IMR-90 (cell line): ENCODE results near the gene BSND. TPM values are rescaled to one million over a fixed set of nuclear protein-coding genes. Genes with fewer than 3 reads are reported as not detected.

Experiments
- ATAC-seq: fragments of 200-7000 bp; cut with Tn5 transposase; 2 replicates; pipeline ENCODE4 v1.9.1; 2020; ENCODE audit warnings: low read depth, mild to moderate bottlenecking, moderate library complexity
- BruUV-seq: library from RNA; stranded (reverse); fragments of 400-500 nt; replicated peaks from 2 replicates; lab custom pipeline; 2021; lab: Mats Ljungman, UMichigan
- CTCF ChIA-PET: fragments of 300-600 bp; formaldehyde crosslinking; extraction: SDS; loops from one replicate; lab custom pipeline; 2021; ENCODE audit warnings: antibody characterized with exemption; lab: Yijun Ruan, JAX
- POLR2A ChIA-PET: fragments of 300-600 bp; sonication (Branson Sonifier 250); formaldehyde crosslinking; loops from one replicate; lab custom pipeline; 2022; ENCODE audit warnings: antibody characterized with exemption; ENCODE audit not compliant: unreplicated experiment; lab: Charles Lee
- DNase-seq: peaks from one replicate; pipeline ENCODE4 v3.0.0; 2013
- H2AFZ ChIP-seq: replicated peaks from 2 replicates; pipeline ENCODE3; 2013; ENCODE audit warnings: low read length, mild to moderate bottlenecking; ENCODE audit not compliant: poor library complexity
- H2AK5ac ChIP-seq: 2 replicates; pipeline ENCODE4 v1.6.1; 2013; ENCODE audit warnings: low read depth, low read length, inconsistent platforms
- H2AK9ac ChIP-seq: replicated peaks from 2 replicates; pipeline ENCODE3; 2013; ENCODE audit warnings: mild to moderate bottlenecking, low read depth, low read length, moderate library complexity; ENCODE audit not compliant: poor library complexity
- H2BK120ac ChIP-seq: 2 replicates; pipeline ENCODE4 v1.6.1; 2013; ENCODE audit warnings: low read depth, low read length, inconsistent platforms
- H2BK15ac ChIP-seq: 3 replicates; pipeline ENCODE4 v1.6.1; 2013; ENCODE audit warnings: low read depth, low read length, inconsistent platforms
- H2BK20ac ChIP-seq: 2 replicates; pipeline ENCODE4 v1.6.1; 2013; ENCODE audit warnings: low read depth, mild to moderate bottlenecking, inconsistent platforms, low read length, moderate library complexity
- H2BK5ac ChIP-seq: 2 replicates; pipeline ENCODE4 v1.6.1; 2013; ENCODE audit warnings: mild to moderate bottlenecking, low read depth, low read length, inconsistent platforms; ENCODE audit not compliant: poor library complexity, severe bottlenecking
- H3K14ac ChIP-seq: replicated peaks from 2 replicates; pipeline ENCODE4 v1.6.1; 2013; ENCODE audit warnings: low read depth, low read length, inconsistent platforms
- H3K18ac ChIP-seq: 2 replicates; pipeline ENCODE4 v1.6.1; 2013; ENCODE audit warnings: low read depth, low read length, control low read depth
- H3K23ac ChIP-seq: 2 replicates; pipeline ENCODE4 v1.6.1; 2013; ENCODE audit warnings: low read depth, low read length, inconsistent platforms
- H3K27ac ChIP-seq: 2 replicates; pipeline ENCODE4 v1.5.1; 2013; ENCODE audit warnings: mild to moderate bottlenecking, control low read depth, low read length; ENCODE audit not compliant: insufficient read depth
- H3K27me3 ChIP-seq: 2 replicates; pipeline ENCODE4 v1.6.1; 2013; ENCODE audit warnings: low read length; ENCODE audit not compliant: control insufficient read depth, insufficient read depth
- H3K36me3 ChIP-seq: 2 replicates; pipeline ENCODE4 v1.6.1; 2013; ENCODE audit warnings: low read length, mixed read lengths; ENCODE audit not compliant: control insufficient read depth, insufficient read depth
- H3K4ac ChIP-seq: 2 replicates; pipeline ENCODE4 v1.6.1; 2013; ENCODE audit warnings: low read depth, low read length, inconsistent platforms
- H3K4me1 ChIP-seq: 2 replicates; pipeline ENCODE4 v1.6.1; 2013; ENCODE audit warnings: low read length, mixed read lengths; ENCODE audit not compliant: control insufficient read depth, insufficient read depth
- H3K4me2 ChIP-seq: 2 replicates; pipeline ENCODE4 v1.6.1; 2013; ENCODE audit warnings: low read depth, mild to moderate bottlenecking, control low read depth, low read length, moderate library complexity
- H3K4me3 ChIP-seq: 2 replicates; pipeline ENCODE4 v1.5.1; 2013; ENCODE audit warnings: low read depth, mild to moderate bottlenecking, control low read depth, low read length, moderate library complexity; ENCODE audit not compliant: insufficient read depth
- H3K56ac ChIP-seq: 2 replicates; pipeline ENCODE4 v1.6.1; 2013; ENCODE audit warnings: low read length, inconsistent platforms; ENCODE audit not compliant: insufficient read depth; ENCODE audit errors: extremely low read depth
- H3K79me1 ChIP-seq, 2 experiments: 2 replicates each; pipeline ENCODE4 v1.6.1; 2013; ENCODE audit warnings: low read length in 2 of 2, inconsistent platforms in 1 of 2, low read depth in 1 of 2
- H3K9ac ChIP-seq: 2 replicates; pipeline ENCODE4 v1.6.1; 2013; ENCODE audit warnings: low read depth, low read length, control low read depth
- H3K9me1 ChIP-seq: 2 replicates; pipeline ENCODE4 v1.6.1; 2013; ENCODE audit warnings: low read length, inconsistent platforms; ENCODE audit not compliant: insufficient read depth
- H3K9me3 ChIP-seq: 2 replicates; pipeline ENCODE4 v1.6.1; 2013; ENCODE audit warnings: low read length; ENCODE audit not compliant: control insufficient read depth, insufficient read depth
- H4K20me1 ChIP-seq: 2 replicates; pipeline ENCODE4 v1.6.1; 2013; ENCODE audit warnings: low read length, inconsistent platforms; ENCODE audit not compliant: insufficient read depth
- H4K5ac ChIP-seq: 2 replicates; pipeline ENCODE4 v1.6.1; 2013; ENCODE audit warnings: mild to moderate bottlenecking, low read depth, low read length, control low read depth
- H4K8ac ChIP-seq, 2 experiments: 2 replicates each; pipeline ENCODE4 v1.6.1; 2013; ENCODE audit warnings: low read depth in 2 of 2, low read length in 2 of 2, control low read depth in 1 of 2, inconsistent platforms in 1 of 2
- H4K91ac ChIP-seq: 2 replicates; pipeline ENCODE4 v1.6.1; 2013; ENCODE audit warnings: low read depth, low read length, inconsistent platforms; ENCODE audit not compliant: insufficient read depth
- BHLHE40 ChIP-seq: fragments of 150-350 bp; IDR thresholded peaks from 2 replicates; pipeline ENCODE4 v1.6.1; 2016; ENCODE audit warnings: mild to moderate bottlenecking, low read depth, low read length
- CHD1 ChIP-seq: IDR thresholded peaks from 2 replicates; pipeline ENCODE4 v1.6.1; 2012; ENCODE audit warnings: low read depth, low read length, improper control_type of control experiment
- FOS ChIP-seq: fragments of 150-350 bp; IDR thresholded peaks from 2 replicates; pipeline ENCODE4 v1.6.1; 2016; ENCODE audit warnings: low read depth, low read length
- MAZ ChIP-seq: IDR thresholded peaks from 2 replicates; pipeline ENCODE4 v1.6.1; 2012; ENCODE audit warnings: low read depth, mild to moderate bottlenecking, low read length, improper control_type of control experiment, moderate library complexity, borderline replicate concordance
- NFE2L2 ChIP-seq: fragments of 150-350 bp; IDR thresholded peaks from 2 replicates; pipeline ENCODE4 v1.6.1; 2016; ENCODE audit warnings: low read depth, mild to moderate bottlenecking, low read length
- POLR2A ChIP-seq: IDR thresholded peaks from 2 replicates; pipeline ENCODE4 v1.6.1; 2012; ENCODE audit warnings: mild to moderate bottlenecking, low read depth, low read length
- RFX5 ChIP-seq: IDR thresholded peaks from 2 replicates; pipeline ENCODE4 v1.8.0; 2012; ENCODE audit warnings: low read depth, mild to moderate bottlenecking, low read length, moderate library complexity
- WGBS, 2 experiments: methylation state at CpG; one replicate each; pipeline versions ENCODE4 v1.1.5 to v1.1.7; 2013; ENCODE audit warnings: missing lambda C conversion rate in 2 of 2; ENCODE audit not compliant: insufficient read length in 1 of 2; ENCODE audit errors: extremely low coverage in 2 of 2; 5-methylcytosine and 5-hydroxymethylcytosine counted together
- dilution Hi-C: fragments of 300-500 bp; cut with HindIII; formaldehyde crosslinking; loops from one replicate; pipeline ENCODE4 v1.14.3; 2018; ENCODE audit warnings: low sequenced_read_pairs; ENCODE audit not compliant: unreplicated experiment
- in situ Hi-C: fragments of 300-500 bp; cut with MboI; formaldehyde crosslinking; loops from 3 replicates; pipeline ENCODE4 v1.14.3; 2019; ENCODE audit warnings: low sequenced_read_pairs, inconsistent platforms, mixed read lengths
- intact Hi-C: fragments of 100-400 bp; cut with micrococcal nuclease; formaldehyde crosslinking; loops from 2 replicates; pipeline ENCODE4 v1.10.0; 2022
- polyA plus RNA-seq, 3 experiments: library from polyadenylated mRNA; depleted of rRNA; stranded (reverse); fragments of >200 nt; gene quantifications; 2 replicates each; pipeline ENCODE4 v1.2.3, GENCODE V29; 2012; ENCODE audit warnings: low replicate concordance in 1 of 3
- total RNA-seq: library from RNA; depleted of rRNA; stranded (reverse); fragments of >200 nt; gene quantifications from 2 replicates; pipeline ENCODE4 v1.2.3, GENCODE V29; 2012
- TF ChIP-seq, protein P1 (sequence below): fragments of 150-350 bp; IDR thresholded peaks from 2 replicates; pipeline ENCODE4 v1.6.1; 2017; ENCODE audit warnings: mild to moderate bottlenecking, antibody characterized with exemption, low read length, low read depth

BSND gene
- total and polyA plus RNA-seq, 2 of the 4 experiments (the other 2 are of a cell fraction), result not detected

DNA sequence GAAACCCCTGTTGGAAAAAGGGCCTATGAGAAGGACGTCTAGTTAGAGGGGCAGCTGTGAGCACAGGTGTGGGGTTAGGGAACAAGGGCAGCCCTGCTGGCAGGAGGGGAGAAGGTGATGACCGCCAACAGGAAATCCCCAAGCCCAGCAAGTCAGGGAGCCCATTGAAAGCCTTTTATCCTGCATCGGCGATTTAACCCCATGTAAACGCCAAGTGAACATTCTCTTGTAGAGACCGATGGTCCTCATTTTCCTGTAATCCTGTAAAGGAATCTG, 1.1 kb upstream of the BSND start:
- Histone ChIP-seq H2BK5ac (no peak overlapping the region), H3K9me1 (no peaks in the 10 kb centered on the region), H3K9ac (no peak overlapping the region), H3K4me3 (no peak overlapping the region), H2AK9ac (no peak overlapping the region), H3K27ac (no peak overlapping the region), H3K4ac (no peak overlapping the region), H4K8ac (no peak overlapping the region), H2BK15ac (no peak overlapping the region), H2BK20ac (no peak overlapping the region), H3K18ac (no peak overlapping the region), H4K91ac (no peak overlapping the region), H2AFZ (no peak overlapping the region), H3K14ac (no peak overlapping the region), H3K9me3 (no peaks in the 10 kb centered on the region), H3K23ac (no peak overlapping the region), H3K27me3 (peaks cover 80% of the 10 kb centered on the region), H2BK120ac (no peak overlapping the region), H4K20me1 (peaks cover 7% of the 10 kb centered on the region; the same call in 1 of the 2 replicates), H2AK5ac (peak overlapping the region; percentile 30; the same call in 1 of the 2 replicates), H4K5ac (no peak overlapping the region), H3K4me2 (no peak overlapping the region), H3K36me3 (no peaks in the 10 kb centered on the region), H3K79me1 (no peaks in the 10 kb centered on the region), H3K56ac (no peak overlapping the region), H3K4me1 (no peaks in the 10 kb centered on the region)
- 37% methylated on average over 4 of the region's 6 CpGs; no CpG with 5 or more reads in 1 of the 2 experiments for WGBS, 2 experiments
- intact Hi-C loops, result loop anchor here (2.0 to 5.0 kb wide), 2 partner anchors 185 to 325 kb away; no protein-coding TSS in a partner anchor
- dilution Hi-C loops, result no loop called here
- TF ChIP-seq RFX5 (no peak), POLR2A (no peak), CHD1 (no peak), MAZ (no peak), NFE2L2 (no peak), BHLHE40 (no peak), FOS (no peak)
- TF ChIP-seq, protein P1, sequence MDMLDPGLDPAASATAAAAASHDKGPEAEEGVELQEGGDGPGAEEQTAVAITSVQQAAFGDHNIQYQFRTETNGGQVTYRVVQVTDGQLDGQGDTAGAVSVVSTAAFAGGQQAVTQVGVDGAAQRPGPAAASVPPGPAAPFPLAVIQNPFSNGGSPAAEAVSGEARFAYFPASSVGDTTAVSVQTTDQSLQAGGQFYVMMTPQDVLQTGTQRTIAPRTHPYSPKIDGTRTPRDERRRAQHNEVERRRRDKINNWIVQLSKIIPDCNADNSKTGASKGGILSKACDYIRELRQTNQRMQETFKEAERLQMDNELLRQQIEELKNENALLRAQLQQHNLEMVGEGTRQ, result no peak
- POLR2A ChIA-PET, result no interaction called here
- CTCF ChIA-PET, result interaction anchor here (1.2 to 1.4 kb wide), 2 partner anchors 47 to 52 kb away, joined by 4 to 10 read pairs; no protein-coding TSS in a partner anchor
- DNase-seq, result no peak
- no peak for ATAC-seq
- in situ Hi-C loops, result loop anchor here (5.0 kb wide), 1 partner anchor 45 kb away; no protein-coding TSS in a partner anchor
- no TSS peak for BruUV-seq
